HL-60 (cell line): ENCODE results near the gene FTO.
"Not testable (repeated sequence)": the region's sequence is repeated elsewhere in the genome, so short reads cannot be mapped to it uniquely, and the experiment has no call there.

Experiments
- DNase-seq, 2 experiments: peaks; one replicate each; pipeline ENCODE4 v3.0.0-alpha.2; 2010 to 2020; ENCODE audit warnings: low read depth in 1 of 2, low spot score in 1 of 2
- H3K27ac ChIP-seq: fragments of 250-450 bp; sonication (Bioruptor Pico); replicated peaks from 2 replicates; pipeline ENCODE4 v1.5.1; 2020; ENCODE audit warnings: mild to moderate bottlenecking, moderate library complexity
- H3K27me3 ChIP-seq: fragments of 250-450 bp; sonication (Bioruptor Pico); 2 replicates; pipeline ENCODE4 v1.5.1; 2021; ENCODE audit warnings: mild to moderate bottlenecking, moderate library complexity; ENCODE audit not compliant: insufficient read depth, poor library complexity, severe bottlenecking
- H3K4me3 ChIP-seq: replicated peaks from 2 replicates; pipeline ENCODE4 v1.5.1; 2011; ENCODE audit warnings: mild to moderate bottlenecking, control low read depth, low read length; ENCODE audit not compliant: insufficient read depth
- GABPA ChIP-seq: IDR thresholded peaks from 2 replicates; pipeline ENCODE4 v1.6.1; 2012; ENCODE audit warnings: low read depth
- POLR2AphosphoS5 ChIP-seq: IDR thresholded peaks from 2 replicates; pipeline ENCODE4 v1.6.1; 2012; ENCODE audit warnings: low read depth
- REST ChIP-seq: IDR thresholded peaks from 2 replicates; pipeline ENCODE4 v1.6.1; 2012; ENCODE audit warnings: low read depth; ENCODE audit not compliant: insufficient replicate concordance
- SPI1 ChIP-seq: IDR thresholded peaks from 2 replicates; pipeline ENCODE4 v1.6.1; 2012; ENCODE audit warnings: low read depth, mild to moderate bottlenecking, borderline replicate concordance
- TF ChIP-seq, protein P1 (sequence below): IDR thresholded peaks from one replicate; pipeline ENCODE4 v1.5.1; 2011; ENCODE audit warnings: low read length, control low read depth, inconsistent platforms; ENCODE audit not compliant: insufficient read depth

FTO gene

DNA sequence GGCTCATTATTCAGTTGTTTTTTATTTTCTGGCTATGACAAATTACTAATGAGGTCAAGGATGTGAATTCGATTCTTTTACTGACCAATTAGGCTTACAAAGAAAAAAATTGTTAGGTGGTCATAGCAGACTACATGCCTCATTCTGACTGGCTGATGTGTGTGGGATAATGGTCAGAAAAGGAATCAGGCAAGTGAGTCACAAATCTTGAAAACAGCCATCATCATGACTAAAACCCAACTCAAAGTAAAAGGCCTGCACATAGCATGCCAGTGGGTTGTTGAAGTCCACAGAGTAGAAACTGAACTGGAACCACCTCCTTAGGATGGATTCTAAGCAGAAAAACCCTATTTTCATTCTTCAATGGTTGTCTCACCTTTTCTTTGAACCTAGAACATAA is 8.9 kb upstream of the FTO start:
- DNase-seq, result no peak
- TF ChIP-seq, protein P1, sequence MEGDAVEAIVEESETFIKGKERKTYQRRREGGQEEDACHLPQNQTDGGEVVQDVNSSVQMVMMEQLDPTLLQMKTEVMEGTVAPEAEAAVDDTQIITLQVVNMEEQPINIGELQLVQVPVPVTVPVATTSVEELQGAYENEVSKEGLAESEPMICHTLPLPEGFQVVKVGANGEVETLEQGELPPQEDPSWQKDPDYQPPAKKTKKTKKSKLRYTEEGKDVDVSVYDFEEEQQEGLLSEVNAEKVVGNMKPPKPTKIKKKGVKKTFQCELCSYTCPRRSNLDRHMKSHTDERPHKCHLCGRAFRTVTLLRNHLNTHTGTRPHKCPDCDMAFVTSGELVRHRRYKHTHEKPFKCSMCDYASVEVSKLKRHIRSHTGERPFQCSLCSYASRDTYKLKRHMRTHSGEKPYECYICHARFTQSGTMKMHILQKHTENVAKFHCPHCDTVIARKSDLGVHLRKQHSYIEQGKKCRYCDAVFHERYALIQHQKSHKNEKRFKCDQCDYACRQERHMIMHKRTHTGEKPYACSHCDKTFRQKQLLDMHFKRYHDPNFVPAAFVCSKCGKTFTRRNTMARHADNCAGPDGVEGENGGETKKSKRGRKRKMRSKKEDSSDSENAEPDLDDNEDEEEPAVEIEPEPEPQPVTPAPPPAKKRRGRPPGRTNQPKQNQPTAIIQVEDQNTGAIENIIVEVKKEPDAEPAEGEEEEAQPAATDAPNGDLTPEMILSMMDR, result no peak
- TF ChIP-seq POLR2AphosphoS5 (no peak), SPI1 (no peak), REST (no peak), GABPA (no peak)
- H3K4me3 ChIP-seq, result no peak overlapping the region
- no peak overlapping the region for H3K27ac ChIP-seq
- no peaks in the 10 kb centered on the region for H3K27me3 ChIP-seq

DNA sequence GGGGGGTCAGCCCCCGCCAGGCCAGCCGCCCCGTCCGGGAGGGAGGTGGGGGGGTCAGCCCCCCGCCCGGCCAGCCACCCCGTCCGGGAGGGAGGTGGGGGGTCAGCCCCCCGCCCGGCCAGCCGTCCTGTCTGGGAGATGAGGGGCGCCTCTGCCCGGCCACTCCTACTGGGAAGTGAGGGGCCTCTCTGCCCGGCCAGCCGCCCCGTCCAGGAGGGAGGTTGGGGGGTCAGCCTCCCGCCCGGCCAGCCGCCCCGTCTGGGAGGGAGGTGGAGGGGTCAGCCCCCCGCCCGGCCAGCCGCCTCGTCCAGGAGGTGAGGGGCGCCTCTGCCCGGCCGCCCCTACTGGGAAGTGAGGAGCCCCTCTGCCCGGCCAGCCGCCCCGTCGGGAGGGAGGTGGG is 5.7 kb upstream of the FTO start:
- not testable (repeated sequence) for DNase-seq, H3K27me3 ChIP-seq

GRCh38 chr16:53704445-53704813 is 473 bp downstream of the FTO start:
- no peak for DNase-seq
- no peaks in the 10 kb centered on the region for H3K27me3 ChIP-seq
- H3K4me3 ChIP-seq, result peak overlapping the region; percentile 64
- H3K27ac ChIP-seq, result peak overlapping the region; percentile 41
- TF ChIP-seq SPI1 (no peak), REST (no peak), POLR2AphosphoS5 (no peak), GABPA (no peak)
- TF ChIP-seq, protein P1, result no peak

More for the DNA sequence above, 5.7 kb upstream of the FTO start:
- not testable (repeated sequence) for H3K4me3 ChIP-seq, H3K27ac ChIP-seq

GRCh38 chr16:53707671-53708070 is 3.7 kb downstream of the FTO start:
- no peak for TF ChIP-seq SPI1
- TF ChIP-seq, protein P1, result no peak
- TF ChIP-seq REST, result no peak
- no peak for TF ChIP-seq GABPA
- no peak for TF ChIP-seq POLR2AphosphoS5
- DNase-seq, result no peak
- no peak overlapping the region for H3K27ac ChIP-seq
- H3K4me3 ChIP-seq, result no peak overlapping the region
- H3K27me3 ChIP-seq, result no peaks in the 10 kb centered on the region
